Superior temporal gyrus (tissue), 1 donor: ENCODE results near the gene DENND1A.
"Not testable (repeated sequence)": the region's sequence is repeated elsewhere in the genome, so short reads cannot be mapped to it uniquely, and the experiment has no call there.

Experiments used
- DNase-seq: peaks from one replicate; pipeline ENCODE4 v3.0.0-alpha.2; 2016; ENCODE audit errors: extremely low spot score

DENND1A gene

GRCh38 chr9:123416176-123416575, 513.8 kb downstream of the DENND1A start:
- no peak for DNase-seq

DNA sequence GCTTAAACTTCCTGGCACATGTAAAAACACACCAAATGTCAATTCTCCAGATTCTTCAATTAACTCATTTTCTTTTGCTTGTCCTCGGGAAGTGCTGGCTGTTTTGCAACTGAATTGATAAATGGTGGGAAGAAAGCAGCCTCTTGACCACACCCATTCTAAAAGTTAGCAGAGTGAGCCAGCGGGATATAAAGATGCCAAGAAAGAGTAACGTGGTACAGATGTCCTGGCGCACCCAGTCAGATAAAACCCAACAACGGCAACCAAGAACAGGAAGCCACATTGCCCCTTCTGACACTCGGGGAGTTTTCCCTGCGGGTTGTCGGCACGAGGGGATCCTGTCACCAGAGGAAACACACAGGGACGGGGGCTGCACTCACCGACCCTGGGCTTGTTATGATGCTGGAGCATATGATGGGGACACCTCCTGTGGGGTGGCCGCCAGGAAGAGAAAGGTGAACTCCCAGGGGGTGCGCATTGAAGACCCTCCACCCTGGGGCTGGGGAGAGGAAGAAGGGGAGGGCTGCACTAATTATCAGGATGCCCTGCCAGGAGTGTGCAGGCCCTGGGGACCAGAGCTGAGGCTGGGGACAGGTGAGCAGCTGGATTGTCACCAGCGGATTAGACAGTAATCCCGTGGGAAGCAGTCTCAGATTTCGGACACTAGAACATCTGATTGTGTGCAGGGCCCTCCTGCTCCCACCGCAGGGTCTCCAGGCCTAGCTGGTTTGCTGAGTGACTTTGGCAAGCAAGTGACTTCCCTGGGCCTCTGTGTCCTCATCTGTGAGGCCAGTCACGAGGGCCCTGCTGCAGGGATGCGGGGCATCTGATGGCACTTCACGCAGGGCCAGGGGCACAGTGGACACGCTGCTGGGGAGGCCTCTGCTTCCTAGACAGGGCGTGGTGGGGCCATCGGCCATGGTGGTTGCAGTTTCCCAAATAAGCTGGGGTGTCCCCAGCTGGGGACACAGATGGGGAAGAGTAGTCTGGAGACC, 514.7 kb downstream of the DENND1A start:
- no peak for DNase-seq

GRCh38 chr9:123414204-123414603, 515.7 kb downstream of the DENND1A start:
- DNase-seq, result no peak

DNA sequence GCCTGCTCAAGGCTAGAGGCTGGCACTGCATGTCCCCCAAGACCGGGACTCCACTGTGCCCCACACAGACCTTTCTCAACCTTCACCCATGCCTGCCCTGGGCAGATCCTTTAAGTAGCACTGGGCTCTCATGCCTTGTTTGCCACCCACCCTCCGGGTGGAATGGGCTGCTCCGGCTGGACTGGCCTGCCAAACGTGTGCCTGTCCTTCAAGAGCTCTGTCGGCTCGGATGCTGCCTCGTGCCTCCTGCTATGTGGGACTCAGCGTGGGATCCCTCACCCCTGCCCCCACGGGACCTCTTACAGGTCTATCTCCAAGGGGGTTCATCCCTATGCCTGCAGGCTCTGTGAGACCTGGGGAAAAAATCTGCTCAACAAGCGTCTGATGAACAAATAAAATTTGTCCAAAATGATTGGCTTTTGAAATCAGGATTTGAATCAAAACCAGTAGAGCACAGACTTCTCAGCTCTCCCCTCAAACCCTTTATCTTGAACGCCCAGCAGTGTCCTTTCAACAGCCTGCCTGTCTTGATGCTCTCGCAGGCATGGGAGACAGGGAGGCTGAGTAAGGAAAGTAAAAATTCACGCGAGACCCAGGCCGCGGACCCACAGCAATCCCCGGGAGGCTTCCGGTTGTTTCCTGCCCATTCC, 517.6 kb downstream of the DENND1A start:
- no peak for DNase-seq

GRCh38 chr9:123411636-123412035, 518.3 kb downstream of the DENND1A start:
- no peak for DNase-seq

GRCh38 chr9:123411191-123411590, 518.7 kb downstream of the DENND1A start:
- DNase-seq, result no peak

GRCh38 chr9:123410281-123410910, 519.5 kb downstream of the DENND1A start:
- DNase-seq, result no peak

DNA sequence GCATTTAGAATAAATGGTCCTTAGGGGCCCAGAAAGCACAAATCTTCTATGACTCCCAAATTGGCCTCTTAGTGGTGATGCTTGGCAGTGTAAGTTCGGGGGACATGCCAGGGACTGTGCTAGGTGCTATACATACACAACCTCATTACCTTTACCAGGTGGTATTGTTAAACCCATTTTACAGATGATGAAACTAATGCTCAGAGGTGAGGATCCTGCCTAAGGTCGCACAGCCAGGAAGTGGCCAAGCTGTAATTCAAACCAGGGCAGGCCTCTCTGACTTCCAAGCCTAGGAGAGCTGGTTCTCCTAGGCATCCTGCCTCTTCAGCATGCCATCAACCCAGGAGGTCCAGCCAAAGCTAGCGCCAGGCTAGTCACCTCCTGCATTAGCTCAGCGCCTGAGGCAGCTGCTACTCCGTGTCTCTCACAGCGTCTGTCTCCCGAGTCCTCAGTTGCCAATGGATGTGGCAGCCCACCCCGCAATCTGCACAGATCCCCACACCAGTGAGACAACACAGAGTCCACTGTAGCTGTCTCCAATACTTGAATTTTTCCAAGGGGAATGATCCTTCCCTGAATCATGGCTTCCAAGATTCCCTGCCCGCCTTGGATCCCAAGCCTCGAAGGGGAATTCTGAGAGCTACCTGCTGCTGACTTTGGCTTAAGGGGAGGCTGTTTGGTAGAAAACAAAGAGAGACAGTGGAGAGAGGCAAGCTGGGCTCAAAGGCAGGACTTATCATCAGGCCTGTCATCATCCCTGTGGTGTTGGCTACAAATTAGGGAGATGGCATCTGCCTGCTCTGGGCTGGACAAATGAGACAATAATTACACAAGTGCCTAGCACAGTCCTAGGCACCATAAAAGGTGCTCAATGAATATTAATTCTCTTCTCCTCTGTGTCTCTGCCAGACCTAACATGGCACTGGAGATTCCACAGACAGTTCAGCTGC, 521.3 kb downstream of the DENND1A start:
- no peak for DNase-seq

GRCh38 chr9:123407217-123407851, 522.6 kb downstream of the DENND1A start:
- DNase-seq, result no peak

DNA sequence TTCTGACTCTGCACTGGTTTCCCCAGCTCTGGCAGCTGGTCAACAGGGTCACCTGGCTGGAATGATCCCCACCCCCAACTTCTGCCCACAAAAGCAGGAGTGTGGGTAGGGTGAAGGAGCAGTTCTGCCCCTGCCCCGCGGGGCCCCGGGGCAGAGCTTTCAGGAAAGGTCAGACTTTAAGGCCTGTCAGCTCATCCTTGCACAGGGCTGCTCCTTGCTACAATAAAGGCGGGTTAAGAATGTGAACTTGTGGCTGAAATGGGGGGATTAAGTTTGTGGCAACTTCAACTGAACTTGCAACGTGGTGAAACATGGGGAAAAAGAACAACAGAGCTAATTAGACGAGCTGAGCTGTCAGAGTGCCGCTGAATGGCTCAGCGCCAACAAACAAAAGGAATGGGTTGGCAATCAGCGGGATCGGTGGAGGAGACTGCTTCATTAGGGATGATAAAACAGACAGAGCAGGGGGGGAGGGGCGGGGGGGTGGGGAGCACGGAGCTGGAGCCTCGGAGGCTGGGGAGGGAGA, 523.2 kb downstream of the DENND1A start:
- no peak for DNase-seq

DNA sequence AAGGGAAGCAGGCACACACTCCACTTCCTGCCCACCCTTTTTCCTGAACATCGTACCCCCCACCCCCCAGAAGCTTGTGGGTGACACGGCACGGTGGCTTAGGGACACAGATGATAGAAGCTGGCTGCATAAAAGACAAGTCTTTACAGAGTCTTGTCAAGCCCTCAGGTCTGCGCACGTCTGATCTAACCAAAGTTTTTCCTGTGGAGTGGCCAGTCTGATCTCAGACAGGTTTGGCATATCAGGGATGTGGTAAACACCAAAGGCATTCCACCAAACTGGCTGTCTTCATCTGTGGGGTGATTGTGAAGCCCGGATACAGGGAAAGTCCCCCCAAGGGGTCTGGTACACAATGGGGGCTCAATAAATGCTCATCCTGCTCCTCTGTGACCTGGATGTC, 523.9 kb downstream of the DENND1A start:
- no peak for DNase-seq

DNA sequence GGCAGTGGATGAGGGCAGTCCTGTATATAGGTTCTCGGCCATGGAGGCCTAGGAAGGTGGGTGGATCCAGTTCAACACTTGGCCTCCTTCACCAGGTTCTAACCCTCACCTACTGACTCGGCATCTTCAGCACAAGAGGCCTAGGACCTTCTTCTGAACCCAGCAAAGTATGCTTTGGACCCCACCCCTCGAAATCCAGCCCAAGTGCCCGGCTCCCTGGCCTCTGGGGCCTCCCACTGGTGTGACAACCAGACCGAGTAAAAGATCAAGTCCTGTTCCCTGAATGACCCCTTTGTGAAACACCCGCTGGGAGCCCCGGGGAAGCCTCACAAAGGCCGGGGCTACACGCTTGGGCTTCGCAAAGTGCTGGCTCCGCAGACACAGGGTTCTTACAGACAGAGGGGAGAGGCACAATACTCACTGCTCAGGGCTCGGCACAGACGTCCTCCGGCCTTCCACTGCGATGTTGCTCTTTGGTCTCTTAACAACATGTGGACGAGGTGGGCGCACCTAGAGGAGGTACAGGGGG, 526.9 kb downstream of the DENND1A start:
- peak; percentile 26 for DNase-seq

DNA sequence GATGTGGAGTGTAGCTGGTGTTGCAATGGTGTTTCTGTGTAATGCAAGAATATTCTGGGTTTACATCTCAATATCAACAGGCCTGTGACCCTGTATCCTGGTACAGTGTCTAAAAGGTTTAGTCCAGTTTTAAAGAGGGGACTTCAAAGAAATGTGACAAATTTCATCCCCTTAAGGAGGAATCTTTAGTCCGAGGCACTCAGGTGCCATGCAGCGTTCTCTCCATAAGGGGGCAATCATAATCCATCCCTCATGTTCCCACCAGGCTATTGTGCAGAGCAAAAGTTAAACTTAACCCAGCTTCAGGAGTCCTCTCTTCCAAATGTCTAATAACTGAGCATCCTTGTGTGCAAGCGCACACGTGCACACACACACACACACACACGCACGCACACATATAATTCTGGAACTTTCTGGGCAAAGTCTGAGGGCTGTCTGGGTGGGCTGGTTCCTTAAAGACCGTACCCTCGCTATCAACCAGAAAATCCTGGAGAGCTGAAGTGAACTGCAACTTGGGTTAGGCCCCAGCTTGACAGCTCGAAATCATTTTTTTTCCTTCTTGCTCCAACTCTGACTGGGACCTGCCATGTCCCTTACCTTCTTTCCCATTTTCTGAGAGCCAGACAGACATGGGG, 527.9 kb downstream of the DENND1A start:
- DNase-seq, result peak; percentile 82

DNA sequence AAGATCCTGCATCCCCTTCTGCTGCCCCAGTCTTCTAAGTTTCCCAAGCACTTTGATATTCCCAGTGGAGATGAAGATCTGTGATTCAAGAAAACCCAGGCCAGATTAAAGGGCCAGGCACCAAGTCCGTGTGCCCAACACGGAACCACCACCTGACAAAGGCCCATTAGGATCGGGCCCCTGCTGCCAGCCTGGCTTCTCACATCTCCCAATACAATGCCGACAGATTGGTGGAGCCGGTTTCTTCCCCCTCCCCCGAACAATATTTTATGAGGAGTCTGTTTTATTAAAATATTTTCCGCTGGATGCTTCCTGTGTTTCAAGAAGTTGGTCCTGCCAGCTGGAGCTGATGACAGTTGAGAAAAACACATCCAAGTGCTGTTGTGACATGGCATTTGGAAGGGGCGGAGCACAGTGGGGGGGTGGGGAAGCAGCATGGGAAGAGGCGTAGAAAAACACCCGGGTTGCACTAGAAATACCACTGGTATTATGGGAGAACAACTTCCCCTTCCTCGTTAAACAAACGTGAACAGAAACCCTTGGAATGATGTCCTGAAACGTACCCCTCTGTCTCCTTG, 528.9 kb downstream of the DENND1A start:
- no peak for DNase-seq

GRCh38 chr9:123399803-123400378, 530.0 kb downstream of the DENND1A start:
- no peak for DNase-seq

- DNase-seq, result not testable (repeated sequence)
These were observed 531.0 kb downstream of the DENND1A start for GRCh38 chr9:123398938-123399337.

DNA sequence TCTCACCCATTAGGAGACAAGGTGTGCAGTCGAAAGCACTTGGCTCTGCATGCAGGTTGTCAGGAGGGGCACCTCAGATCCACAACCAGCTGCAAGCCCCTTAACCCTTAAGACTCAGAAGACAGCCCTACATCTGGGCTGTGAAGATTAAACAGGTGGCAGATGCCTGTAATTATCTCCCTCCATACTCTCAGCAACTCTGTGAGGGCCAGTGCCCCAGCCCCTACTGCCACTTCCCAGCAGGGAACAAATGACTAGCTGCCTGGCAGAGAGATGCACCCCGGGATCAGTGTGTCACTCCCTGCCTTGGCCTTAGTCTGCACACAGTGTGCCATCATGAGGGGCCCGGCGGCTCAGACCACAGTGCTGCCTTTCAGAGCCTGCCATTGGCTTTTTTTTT, 532.0 kb downstream of the DENND1A start:
- no peak for DNase-seq

DNA sequence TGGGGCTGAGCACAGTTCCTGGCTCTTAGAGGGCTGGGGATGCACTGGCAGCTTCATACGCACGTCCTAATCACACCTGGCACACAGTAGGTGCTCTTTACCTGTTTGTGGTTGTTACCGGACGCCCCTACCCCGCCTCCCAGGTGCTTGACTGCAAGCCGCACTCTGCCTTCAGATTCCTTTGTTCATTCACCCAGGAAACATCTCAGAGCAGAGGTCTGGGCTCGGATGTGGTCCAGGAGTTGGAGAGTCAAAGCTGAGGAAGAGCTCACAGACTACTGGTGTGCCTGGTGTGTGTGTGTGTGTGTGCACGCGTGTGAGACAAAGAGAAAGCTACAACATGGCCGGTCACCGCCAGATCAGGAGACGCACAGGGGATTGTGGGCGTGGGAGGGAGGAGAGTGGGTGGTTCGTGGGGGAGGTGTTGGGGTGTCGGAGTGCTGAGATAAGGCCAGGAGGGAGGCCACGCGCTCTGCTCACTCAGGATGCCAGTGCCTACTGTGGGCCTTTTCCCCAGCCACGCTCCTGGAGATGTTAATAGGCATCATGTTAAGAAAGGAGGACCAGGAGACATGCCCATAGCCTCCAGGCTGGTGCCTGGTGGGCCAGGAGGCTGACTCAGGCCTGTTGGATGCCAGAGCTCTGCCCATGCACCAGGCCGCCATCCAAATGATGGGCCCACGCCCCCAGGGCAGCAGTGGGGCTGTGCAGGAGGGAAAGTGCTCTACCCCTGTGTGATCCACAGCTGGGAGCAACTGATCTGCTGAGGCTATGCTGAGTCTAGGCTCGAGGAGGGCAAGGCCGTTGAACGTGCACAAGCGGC, 534.0 kb downstream of the DENND1A start:
- DNase-seq, result no peak
